Endothelial cell of umbilical vein (primary cell): ENCODE results near the gene CLEC7A. TPM values are rescaled to one million over a fixed set of nuclear protein-coding genes. Genes with fewer than 3 reads are reported as not detected.

Experiments
- BruUV-seq: library from RNA; stranded (reverse); fragments of 400-500 nt; replicated peaks from 2 replicates; lab custom pipeline; 2021; lab: Mats Ljungman, UMichigan
- CTCF ChIA-PET: fragments of 300-600, 350-600 bp; sonication (Branson Sonifier 250); formaldehyde crosslinking; loops from one replicate; lab custom pipeline; 2021; ENCODE audit warnings: antibody characterized with exemption, inconsistent platforms; lab: Charles Lee
- POLR2A ChIA-PET: fragments of 300-600, 350-600 bp; sonication (Branson Sonifier 250); formaldehyde crosslinking; loops from one replicate; lab custom pipeline; 2021; ENCODE audit warnings: antibody characterized with exemption, inconsistent platforms; lab: Charles Lee
- DNase-seq: peaks from one replicate; pipeline ENCODE4 v3.0.0-alpha.2; 2011; ENCODE audit warnings: low read depth, low spot score
- FAIRE-seq: peaks from 2 replicates; lab custom pipeline; 2011; peaks lifted over from hg19 to GRCh38; lab: Jason Lieb, UNC
- H2AFZ ChIP-seq: 2 replicates; pipeline ENCODE4 v1.6.0; 2012; ENCODE audit warnings: low read depth, low read length, control low read depth, inconsistent platforms
- H3K27ac ChIP-seq: 2 replicates; pipeline ENCODE4 v1.5.1; 2011; ENCODE audit warnings: low read depth, mild to moderate bottlenecking, control low read depth, low read length, moderate library complexity; ENCODE audit not compliant: insufficient read depth
- H3K27me3 ChIP-seq, 2 experiments: 2 replicates each; pipeline versions ENCODE4 v1.6.0 to v1.6.1; 2011; ENCODE audit warnings: low read length in 2 of 2, mixed read lengths in 1 of 2; ENCODE audit not compliant: control insufficient read depth in 2 of 2, insufficient read depth in 2 of 2
- H3K36me3 ChIP-seq, 2 experiments: 2 replicates in 1 of 2; 3 replicates in 1 of 2; pipeline ENCODE4 v1.5.1; 2011; ENCODE audit warnings: low read length in 2 of 2, mild to moderate bottlenecking in 1 of 2, moderate library complexity in 1 of 2; ENCODE audit not compliant: control insufficient read depth in 2 of 2, insufficient read depth in 2 of 2; ENCODE audit errors: extremely low read depth in 1 of 2
- H3K4me1 ChIP-seq: 3 replicates; pipeline ENCODE4 v1.5.1; 2011; ENCODE audit warnings: mild to moderate bottlenecking, low read length; ENCODE audit not compliant: control insufficient read depth, insufficient read depth; ENCODE audit errors: extremely low read depth
- H3K4me2 ChIP-seq: 2 replicates; pipeline ENCODE4 v1.6.1; 2011; ENCODE audit warnings: low read length, control low read depth, mixed read lengths; ENCODE audit not compliant: insufficient read depth
- H3K4me3 ChIP-seq, 3 experiments: fragments of 200-600 bp in 1 of 3; sonication (generic), shearing (Covaris generic) in 1 of 3; replicated peaks in 1 of 3; 2 replicates each; pipeline ENCODE4 v1.5.1; 2011 to 2016; ENCODE audit warnings: control low read depth in 3 of 3, low read length in 3 of 3, mild to moderate bottlenecking in 2 of 3, inconsistent platforms in 1 of 3, low read depth in 1 of 3, moderate library complexity in 1 of 3; ENCODE audit not compliant: insufficient read depth in 1 of 3
- H3K79me2 ChIP-seq: 2 replicates; pipeline ENCODE4 v1.6.0; 2012; ENCODE audit warnings: low read length, inconsistent platforms; ENCODE audit not compliant: control insufficient read depth, insufficient read depth
- H3K9ac ChIP-seq: replicated peaks from 2 replicates; pipeline ENCODE3; 2011; ENCODE audit warnings: low read length, control low read depth; ENCODE audit not compliant: insufficient read depth; ENCODE audit errors: extremely low read depth
- H3K9me1 ChIP-seq: replicated peaks from 3 replicates; pipeline ENCODE4 v1.6.0; 2011; ENCODE audit warnings: mild to moderate bottlenecking, low read length; ENCODE audit not compliant: control insufficient read depth, insufficient read depth; ENCODE audit errors: extremely low read depth
- H3K9me3 ChIP-seq: replicated peaks from 2 replicates; pipeline ENCODE4 v1.5.1; 2012; ENCODE audit warnings: low read length, inconsistent platforms; ENCODE audit not compliant: control insufficient read depth, insufficient read depth
- H4K20me1 ChIP-seq: replicated peaks from 2 replicates; pipeline ENCODE3; 2011; ENCODE audit warnings: mild to moderate bottlenecking, low read length; ENCODE audit not compliant: control insufficient read depth, insufficient read depth; ENCODE audit errors: extremely low read depth
- CTCF ChIP-seq, 2 donors: IDR thresholded peaks; 1 replicate in 1 of 2; 2 replicates in 1 of 2; pipeline ENCODE4 v1.5.1; 2011; ENCODE audit warnings: low read length in 2 of 2, mild to moderate bottlenecking in 2 of 2, moderate library complexity in 2 of 2, control low read depth in 1 of 2, inconsistent platforms in 1 of 2, low read depth in 1 of 2; ENCODE audit not compliant: insufficient read depth in 1 of 2; ENCODE audit errors: extremely low read depth in 1 of 2
- EZH2 ChIP-seq: IDR thresholded peaks from 2 replicates; pipeline ENCODE4 v1.6.1; 2012; ENCODE audit warnings: borderline replicate concordance, low read depth, mild to moderate bottlenecking, moderate library complexity, low read length, inconsistent platforms; ENCODE audit not compliant: severe bottlenecking
- FOS ChIP-seq: IDR thresholded peaks from 2 replicates; pipeline ENCODE4 v1.6.1; 2011; ENCODE audit warnings: mild to moderate bottlenecking, low read length, moderate library complexity, borderline replicate concordance; ENCODE audit not compliant: insufficient read depth
- GATA2 ChIP-seq: IDR thresholded peaks from 2 replicates; pipeline ENCODE4 v1.7.0; 2011; ENCODE audit warnings: low read depth, mild to moderate bottlenecking, moderate library complexity, mixed read lengths, low read length; ENCODE audit not compliant: insufficient read length, insufficient read depth
- JUN ChIP-seq: IDR thresholded peaks from 2 replicates; pipeline ENCODE4 v1.6.1; 2011; ENCODE audit warnings: borderline replicate concordance, low read depth; ENCODE audit not compliant: insufficient read length, insufficient read depth
- MYC ChIP-seq: IDR thresholded peaks from one replicate; pipeline ENCODE4 v1.6.1; 2011; ENCODE audit warnings: mild to moderate bottlenecking, low read depth, low read length
- POLR2A ChIP-seq: IDR thresholded peaks from 2 replicates; pipeline ENCODE4 v1.6.1; 2012; ENCODE audit warnings: low read depth, mild to moderate bottlenecking, control low read depth, low read length
- POLR2AphosphoS5 ChIP-seq: IDR thresholded peaks from 2 replicates; pipeline ENCODE4 v1.6.1; 2012; ENCODE audit warnings: low read depth, mild to moderate bottlenecking, control low read depth, low read length, moderate library complexity; ENCODE audit not compliant: insufficient read depth
- dilution Hi-C: fragments of 300-500 bp; cut with MboI; formaldehyde crosslinking; loops from one replicate; pipeline ENCODE4 v1.15.0; 2019; ENCODE audit warnings: low sequenced_read_pairs; ENCODE audit not compliant: extremely low pct_ligation_motif_present
- intact Hi-C: fragments of 100-400 bp; cut with micrococcal nuclease; formaldehyde crosslinking; loops from one replicate; pipeline ENCODE4 v1.10.0; 2022
- polyA plus RNA-seq, 4 experiments: library from polyadenylated mRNA; depleted of rRNA in 3 of 4; stranded (reverse) in 3 of 4; unstranded in 1 of 4; fragments of >200 nt; gene quantifications; 2 replicates each; pipeline versions ENCODE4 v1.2.1 to v1.2.3, GENCODE V29; 2011 to 2012; ENCODE audit warnings: missing spikeins in 1 of 4
- total RNA-seq: library from RNA; stranded (reverse); gene quantifications from 2 replicates; pipeline ENCODE4 v1.2.3, GENCODE V29; 2021
- TF ChIP-seq, protein P1 (sequence below): IDR thresholded peaks from 2 replicates; pipeline ENCODE4 v1.6.1; 2011; ENCODE audit not compliant: insufficient read depth, insufficient read length

Gene CLEC7A
- total and polyA plus RNA-seq, 2 donors (not counting 3 experiments of a cell fraction or from before 2014, with no cell fraction given): not detected

GRCh38 chr12:10169104-10169503 is 39.1 kb upstream of the CLEC7A start:
- Histone ChIP-seq H3K4me2 (no peak overlapping the region), H3K9ac (no peak overlapping the region), H3K9me1 (no peaks in the 10 kb centered on the region), H3K4me3 (no peak overlapping the region), H4K20me1 (no peaks in the 10 kb centered on the region), H2AFZ (no peak overlapping the region), H3K79me2 (no peaks in the 10 kb centered on the region), H3K4me1 (no peaks in the 10 kb centered on the region), H3K27ac (no peak overlapping the region), H3K9me3 (no peaks in the 10 kb centered on the region), H3K27me3 (peaks cover 0 to 3% of the 10 kb centered on the region in 2 experiments), H3K36me3 (no peaks in the 10 kb centered on the region)
- no TSS peak for BruUV-seq
- dilution Hi-C loops (no loop called here), intact Hi-C loops (no loop called here)
- no peak for TF ChIP-seq POLR2A
- TF ChIP-seq, protein P1, sequence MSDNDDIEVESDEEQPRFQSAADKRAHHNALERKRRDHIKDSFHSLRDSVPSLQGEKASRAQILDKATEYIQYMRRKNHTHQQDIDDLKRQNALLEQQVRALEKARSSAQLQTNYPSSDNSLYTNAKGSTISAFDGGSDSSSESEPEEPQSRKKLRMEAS: no peak
- ChIA-PET POLR2A (no interaction called here), CTCF (interaction anchor here (1.1 to 1.8 kb wide), 2 partner anchors 11 to 16 kb away, joined by 6 to 8 read pairs; no protein-coding TSS in a partner anchor)
- FAIRE-seq (no peak), DNase-seq (no peak)

DNA sequence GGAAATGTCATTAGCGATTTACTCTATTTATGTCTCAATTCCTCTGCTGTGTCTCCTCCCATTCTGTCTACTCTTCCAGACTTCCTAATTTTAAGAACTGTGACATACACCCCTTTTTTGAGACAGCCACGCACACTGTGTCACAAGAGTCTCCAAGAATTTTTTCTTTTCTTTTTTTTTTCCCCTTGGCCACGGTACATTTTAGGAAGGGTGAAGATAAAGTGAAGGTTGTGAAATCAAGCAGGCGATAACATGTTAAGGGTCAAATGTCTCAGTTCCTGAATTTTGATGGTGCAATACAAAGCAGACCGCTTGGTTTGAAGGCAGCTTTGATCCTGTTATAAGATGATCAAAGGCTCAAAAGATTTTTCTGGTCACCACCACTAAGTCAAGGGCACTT is 37.6 kb upstream of the CLEC7A start:
- FAIRE-seq: no peak
- CTCF ChIA-PET: no interaction called here
- no peak for TF ChIP-seq CTCF (IDR thresholded peaks at IDR 0.05; ENCODE audit: extremely low read depth in 1 of 2, insufficient read depth in 1 of 2, low read depth in 1 of 2, low read length in 2 of 2)
- TF ChIP-seq POLR2A: no peak
- no peak for TF ChIP-seq JUN
- TF ChIP-seq EZH2: no peak
- TF ChIP-seq POLR2AphosphoS5: no peak
- no peak for TF ChIP-seq FOS
- TF ChIP-seq GATA2: no peak
- TF ChIP-seq MYC: no peak
- TF ChIP-seq, protein P1: no peak

More for the DNA sequence above, 37.6 kb upstream of the CLEC7A start:
- POLR2A ChIA-PET: no interaction called here
- Histone ChIP-seq H3K36me3 (no peaks in the 10 kb centered on the region), H3K9me3 (no peaks in the 10 kb centered on the region), H3K4me2 (no peak overlapping the region), H3K4me1 (no peaks in the 10 kb centered on the region), H4K20me1 (no peaks in the 10 kb centered on the region), H3K79me2 (no peaks in the 10 kb centered on the region), H3K4me3 (no peak overlapping the region), H3K27me3 (peaks cover 0 to 3% of the 10 kb centered on the region in 2 experiments), H2AFZ (no peak overlapping the region), H3K9me1 (no peaks in the 10 kb centered on the region), H3K27ac (no peak overlapping the region), H3K9ac (no peak overlapping the region)
- intact Hi-C loops (no loop called here), dilution Hi-C loops (no loop called here)
- no TSS peak for BruUV-seq
- DNase-seq: no peak
